Hepatocyte (in vitro differentiated cells): ENCODE results near the gene ZNF407. TPM values are rescaled to one million over a fixed set of nuclear protein-coding genes. Genes with fewer than 3 reads are reported as not detected.

Experiments used
- DNase-seq: peaks from one replicate; pipeline ENCODE4 v3.0.0-alpha.2; 2016; ENCODE audit warnings: low spot score
- H2AFZ ChIP-seq: fragments of 200-600 bp; sonication (generic); 2 replicates; pipeline ENCODE4 v1.6.0; 2016; ENCODE audit warnings: antibody characterized with exemption, mild to moderate bottlenecking
- H3K27ac ChIP-seq: fragments of 200-600 bp; sonication (generic); 2 replicates; pipeline ENCODE4 v1.5.1; 2016; ENCODE audit warnings: mild to moderate bottlenecking
- H3K27me3 ChIP-seq: fragments of 200-600 bp; sonication (generic); 2 replicates; pipeline ENCODE4 v1.6.1; 2016
- H3K36me3 ChIP-seq: fragments of 200-600 bp; sonication (generic); replicated peaks from 2 replicates; pipeline ENCODE4 v1.5.1; 2016; ENCODE audit warnings: low read depth; ENCODE audit not compliant: insufficient read depth
- H3K4me1 ChIP-seq: fragments of 200-600 bp; sonication (generic); 2 replicates; pipeline ENCODE4 v1.5.1; 2016; ENCODE audit warnings: mild to moderate bottlenecking, moderate library complexity; ENCODE audit not compliant: insufficient read depth
- H3K4me2 ChIP-seq: fragments of 200-600 bp; sonication (generic); 2 replicates; pipeline ENCODE4 v1.6.0; 2016
- H3K4me3 ChIP-seq: fragments of 200-600 bp; sonication (generic); 2 replicates; pipeline ENCODE4 v1.5.1; 2016; ENCODE audit warnings: mild to moderate bottlenecking
- H3K79me2 ChIP-seq: fragments of 200-600 bp; sonication (generic); 2 replicates; pipeline ENCODE4 v1.6.0; 2017; ENCODE audit warnings: mild to moderate bottlenecking
- H3K9me2 ChIP-seq: fragments of 200-600 bp; sonication (generic); replicated peaks from 2 replicates; pipeline ENCODE4 v1.6.0; 2017; ENCODE audit warnings: mild to moderate bottlenecking; ENCODE audit not compliant: insufficient read depth
- H3K9me3 ChIP-seq: fragments of 200-600 bp; sonication (generic); 2 replicates; pipeline ENCODE4 v1.5.1; 2016; ENCODE audit warnings: low read depth, mild to moderate bottlenecking
- H4K20me1 ChIP-seq: fragments of 200-600 bp; sonication (generic); 2 replicates; pipeline ENCODE4 v1.6.0; 2016; ENCODE audit warnings: mild to moderate bottlenecking; ENCODE audit not compliant: insufficient read depth, poor library complexity, severe bottlenecking
- CTCF ChIP-seq: fragments of 200-600 bp; sonication (generic); IDR thresholded peaks from 2 replicates; pipeline ENCODE4 v1.5.1; 2016; ENCODE audit warnings: antibody characterized with exemption, mild to moderate bottlenecking; ENCODE audit not compliant: poor library complexity
- EZH2 ChIP-seq: fragments of 200-600 bp; sonication (generic); IDR thresholded peaks from 2 replicates; pipeline ENCODE4 v1.6.1; 2016; ENCODE audit warnings: antibody characterized with exemption, mild to moderate bottlenecking, borderline replicate concordance
- EZH2phosphoT487 ChIP-seq: fragments of 200-600 bp; sonication (generic); IDR thresholded peaks from one replicate; pipeline ENCODE4 v1.6.1; 2018; ENCODE audit warnings: antibody characterized with exemption, mild to moderate bottlenecking, low read depth, moderate library complexity; ENCODE audit not compliant: unreplicated experiment, severe bottlenecking
- WGBS: methylation state at CpG from one replicate; pipeline ENCODE4 v1.1.6; 2016; ENCODE audit warnings: low lambda C conversion rate; ENCODE audit errors: missing lambda C conversion rate; 5-methylcytosine and 5-hydroxymethylcytosine counted together
- polyA plus RNA-seq: library from polyadenylated mRNA; unstranded; fragments of >200 nt; fragmentation: Nextera tagmentation; extraction: Ambion mirVana; gene quantifications from 2 replicates; pipeline ENCODE4 v1.2.1, GENCODE V29; 2016
- total RNA-seq: library from RNA; depleted of rRNA; stranded (reverse); fragments of >200 nt; gene quantifications from 2 replicates; pipeline ENCODE4 v1.2.3, GENCODE V29; 2014

Gene ZNF407
- total and polyA plus RNA-seq, 2 experiments from 2014 or later, result 3.2 to 12.4 TPM

GRCh38 chr18:74551452-74551851, 46.2 kb upstream of the ZNF407 start:
- DNase-seq, result no peak
- Histone ChIP-seq H3K4me3 (no peak overlapping the region), H3K9me3 (no peaks in the 10 kb centered on the region), H3K36me3 (no peaks in the 10 kb centered on the region), H3K79me2 (no peaks in the 10 kb centered on the region), H3K27me3 (no peaks in the 10 kb centered on the region), H3K9me2 (no peaks in the 10 kb centered on the region), H4K20me1 (no peaks in the 10 kb centered on the region), H3K27ac (no peak overlapping the region), H2AFZ (no peak overlapping the region), H3K4me2 (no peak overlapping the region), H3K4me1 (no peaks in the 10 kb centered on the region)
- no peak for TF ChIP-seq CTCF
- TF ChIP-seq EZH2phosphoT487, result no peak
- TF ChIP-seq EZH2, result no peak
- WGBS, result 60% methylated on average over 3 of the region's 3 CpGs

GRCh38 chr18:74551936-74552555, 45.6 kb upstream of the ZNF407 start:
- H4K20me1 ChIP-seq, result no peaks in the 10 kb centered on the region
- no peaks in the 10 kb centered on the region for H3K9me2 ChIP-seq
- TF ChIP-seq CTCF, result peak; percentile 81
- TF ChIP-seq EZH2, result no peak
- TF ChIP-seq EZH2phosphoT487, result no peak
- no peaks in the 10 kb centered on the region for H3K4me1 ChIP-seq
- H3K36me3 ChIP-seq, result no peaks in the 10 kb centered on the region
- no peak overlapping the region for H3K27ac ChIP-seq
- H3K4me2 ChIP-seq, result no peak overlapping the region
- H2AFZ ChIP-seq, result no peak overlapping the region
- no peak overlapping the region for H3K4me3 ChIP-seq
- H3K27me3 ChIP-seq, result no peaks in the 10 kb centered on the region
- no peaks in the 10 kb centered on the region for H3K9me3 ChIP-seq
- DNase-seq, result peak; percentile 92
- H3K79me2 ChIP-seq, result no peaks in the 10 kb centered on the region
- WGBS, result 34% methylated on average over 5 of the region's 5 CpGs

GRCh38 chr18:74556126-74556525, 41.5 kb upstream of the ZNF407 start:
- Histone ChIP-seq H3K4me1 (no peaks in the 10 kb centered on the region), H4K20me1 (no peaks in the 10 kb centered on the region), H3K4me3 (no peak overlapping the region), H2AFZ (no peak overlapping the region), H3K79me2 (no peaks in the 10 kb centered on the region), H3K27me3 (no peaks in the 10 kb centered on the region), H3K9me2 (no peaks in the 10 kb centered on the region), H3K36me3 (no peaks in the 10 kb centered on the region), H3K4me2 (no peak overlapping the region), H3K27ac (no peak overlapping the region), H3K9me3 (no peaks in the 10 kb centered on the region)
- no peak for DNase-seq
- TF ChIP-seq EZH2phosphoT487 (no peak), EZH2 (no peak), CTCF (no peak)
- WGBS, result 80% methylated on average over 11 of the region's 11 CpGs

GRCh38 chr18:74558096-74558495, 39.6 kb upstream of the ZNF407 start:
- H3K4me1 ChIP-seq, result peaks cover 2% of the 10 kb centered on the region
- no peak overlapping the region for H3K4me2 ChIP-seq
- TF ChIP-seq EZH2phosphoT487 (no peak), CTCF (no peak), EZH2 (no peak)
- H3K4me3 ChIP-seq, result no peak overlapping the region
- no peaks in the 10 kb centered on the region for H4K20me1 ChIP-seq
- H3K9me3 ChIP-seq, result no peaks in the 10 kb centered on the region
- DNase-seq, result no peak
- H3K79me2 ChIP-seq, result no peaks in the 10 kb centered on the region
- H2AFZ ChIP-seq, result no peak overlapping the region
- WGBS, result 95% methylated on average over 2 of the region's 4 CpGs
- H3K27me3 ChIP-seq, result no peaks in the 10 kb centered on the region
- no peak overlapping the region for H3K27ac ChIP-seq
- no peaks in the 10 kb centered on the region for H3K36me3 ChIP-seq
- no peaks in the 10 kb centered on the region for H3K9me2 ChIP-seq
